ENCODE results near the gene TMED7. TPM values are rescaled to one million over a fixed set of nuclear protein-coding genes. Genes with fewer than 3 reads are reported as not detected.
"Not testable (repeated sequence)": the region's sequence is repeated elsewhere in the genome, so short reads cannot be mapped to it uniquely, and the experiment has no call there.

The TMED7 gene
- total and polyA plus RNA-seq, 5 donors = 38.9 to 111 (median 77.7) TPM

- Histone ChIP-seq H3K9me3 (ENCODE audit: control insufficient read depth, low read length) (no peaks in the 10 kb centered on the region), H3K4me3 (ENCODE audit: low read length) (no peak overlapping the region), H3K27ac (ENCODE audit: low read length) (no peak overlapping the region), H3K4me1 (ENCODE audit: control insufficient read depth, insufficient read depth, low read length) (no peaks in the 10 kb centered on the region), H3K27me3 (ENCODE audit: control insufficient read depth, insufficient read depth) (no peaks in the 10 kb centered on the region)
- DNase-seq (no peak), ATAC-seq (no peak)
- WGBS = 67% methylated on average over 1 of the region's 1 CpG
- intact Hi-C loops (cut with DNase I) = no loop called here
Observed at GRCh38 chr5:115655994-115656393, 30.2 kb upstream of the TMED7 start.

GRCh38 chr5:115649541-115649940 lies 23.7 kb upstream of the TMED7 start:
- no peaks in the 10 kb centered on the region for H3K9me3 ChIP-seq (ENCODE audit: control insufficient read depth, low read length)
- H3K4me1 ChIP-seq (ENCODE audit: control insufficient read depth, insufficient read depth, low read length) = no peaks in the 10 kb centered on the region
- no peaks in the 10 kb centered on the region for H3K27me3 ChIP-seq (ENCODE audit: control insufficient read depth, insufficient read depth)
- ATAC-seq (no peak), DNase-seq (no peak)
- 95% methylated on average over 1 of the region's 1 CpG for WGBS
- no peak overlapping the region for H3K4me3 ChIP-seq (ENCODE audit: low read length)
- intact Hi-C loops (cut with DNase I) = no loop called here
- H3K27ac ChIP-seq (ENCODE audit: low read length) = no peak overlapping the region

- Histone ChIP-seq H3K4me3 (ENCODE audit: low read length) (no peak overlapping the region), H3K9me3 (ENCODE audit: control insufficient read depth, low read length) (no peaks in the 10 kb centered on the region), H3K27ac (ENCODE audit: low read length) (no peak overlapping the region), H3K27me3 (ENCODE audit: control insufficient read depth, insufficient read depth) (no peaks in the 10 kb centered on the region), H3K4me1 (ENCODE audit: control insufficient read depth, insufficient read depth, low read length) (no peaks in the 10 kb centered on the region)
- ATAC-seq (no peak), DNase-seq (no peak)
- WGBS = 86% methylated on average over 3 of the region's 3 CpGs
- intact Hi-C loops (cut with DNase I) = no loop called here
Observed at GRCh38 chr5:115648056-115648455, 22.2 kb upstream of the TMED7 start.

- H3K9me3 ChIP-seq (ENCODE audit: control insufficient read depth, low read length); DNase-seq; intact Hi-C loops (cut with DNase I); H3K4me3 ChIP-seq (ENCODE audit: low read length); H3K4me1 ChIP-seq (ENCODE audit: control insufficient read depth, insufficient read depth, low read length); H3K27ac ChIP-seq (ENCODE audit: low read length); ATAC-seq; H3K27me3 ChIP-seq (ENCODE audit: control insufficient read depth, insufficient read depth): not testable (repeated sequence)
- 85% methylated on average over 5 of the region's 5 CpGs for WGBS
Observed at GRCh38 chr5:115645386-115645785, 19.6 kb upstream of the TMED7 start.

- WGBS = 81% methylated on average over 2 of the region's 2 CpGs
- intact Hi-C loops (cut with DNase I) = no loop called here
- H3K27ac ChIP-seq (ENCODE audit: low read length) = no peak overlapping the region
- no peak for ATAC-seq
- H3K4me1 ChIP-seq (ENCODE audit: control insufficient read depth, insufficient read depth, low read length) = no peaks in the 10 kb centered on the region
- H3K9me3 ChIP-seq (ENCODE audit: control insufficient read depth, low read length) = no peaks in the 10 kb centered on the region
- no peak for DNase-seq
- no peak overlapping the region for H3K4me3 ChIP-seq (ENCODE audit: low read length)
- no peaks in the 10 kb centered on the region for H3K27me3 ChIP-seq (ENCODE audit: control insufficient read depth, insufficient read depth)
Observed at GRCh38 chr5:115644046-115644445, 18.2 kb upstream of the TMED7 start.

- DNase-seq (no peak), ATAC-seq (no peak)
- Histone ChIP-seq H3K27me3 (ENCODE audit: control insufficient read depth, insufficient read depth) (no peaks in the 10 kb centered on the region), H3K27ac (ENCODE audit: low read length) (no peak overlapping the region), H3K4me1 (ENCODE audit: control insufficient read depth, insufficient read depth, low read length) (no peaks in the 10 kb centered on the region), H3K4me3 (ENCODE audit: low read length) (no peak overlapping the region), H3K9me3 (ENCODE audit: control insufficient read depth, low read length) (no peaks in the 10 kb centered on the region)
- 76% methylated on average over 1 of the region's 1 CpG for WGBS
- intact Hi-C loops (cut with DNase I) = no loop called here
Observed at GRCh38 chr5:115641948-115642347, 16.1 kb upstream of the TMED7 start.

GRCh38 chr5:115640274-115640673 lies 14.4 kb upstream of the TMED7 start:
- ATAC-seq (no peak), DNase-seq (no peak)
- H3K4me1 ChIP-seq (ENCODE audit: control insufficient read depth, insufficient read depth, low read length) = no peaks in the 10 kb centered on the region
- WGBS = 74% methylated on average over 2 of the region's 2 CpGs
- H3K4me3 ChIP-seq (ENCODE audit: low read length) = no peak overlapping the region
- no peaks in the 10 kb centered on the region for H3K27me3 ChIP-seq (ENCODE audit: control insufficient read depth, insufficient read depth)
- intact Hi-C loops (cut with DNase I) = no loop called here
- no peak overlapping the region for H3K27ac ChIP-seq (ENCODE audit: low read length)
- H3K9me3 ChIP-seq (ENCODE audit: control insufficient read depth, low read length) = no peaks in the 10 kb centered on the region

- no peak overlapping the region for H3K4me3 ChIP-seq (ENCODE audit: low read length)
- ATAC-seq (no peak), DNase-seq (no peak)
- H3K4me1 ChIP-seq (ENCODE audit: control insufficient read depth, insufficient read depth, low read length) = no peaks in the 10 kb centered on the region
- H3K27ac ChIP-seq (ENCODE audit: low read length) = no peak overlapping the region
- no peaks in the 10 kb centered on the region for H3K27me3 ChIP-seq (ENCODE audit: control insufficient read depth, insufficient read depth)
- H3K9me3 ChIP-seq (ENCODE audit: control insufficient read depth, low read length) = no peaks in the 10 kb centered on the region
- intact Hi-C loops (cut with DNase I) = no loop called here
- WGBS = 80% methylated on average over 1 of the region's 1 CpG
Observed at GRCh38 chr5:115639377-115639776, 13.5 kb upstream of the TMED7 start.

GRCh38 chr5:115637507-115637906 lies 11.7 kb upstream of the TMED7 start:
- Histone ChIP-seq H3K4me3 (ENCODE audit: low read length) (no peak overlapping the region), H3K27ac (ENCODE audit: low read length) (no peak overlapping the region), H3K4me1 (ENCODE audit: control insufficient read depth, insufficient read depth, low read length) (no peaks in the 10 kb centered on the region), H3K9me3 (ENCODE audit: control insufficient read depth, low read length) (no peaks in the 10 kb centered on the region), H3K27me3 (ENCODE audit: control insufficient read depth, insufficient read depth) (no peaks in the 10 kb centered on the region)
- 83% methylated on average over 4 of the region's 4 CpGs for WGBS
- intact Hi-C loops (cut with DNase I) = no loop called here
- ATAC-seq = no peak
- DNase-seq = no peak

GRCh38 chr5:115636008-115636407 lies 10.2 kb upstream of the TMED7 start:
- intact Hi-C loops (cut with DNase I) = no loop called here
- Histone ChIP-seq H3K9me3 (ENCODE audit: control insufficient read depth, low read length) (no peaks in the 10 kb centered on the region), H3K4me3 (ENCODE audit: low read length) (no peak overlapping the region), H3K27me3 (ENCODE audit: control insufficient read depth, insufficient read depth) (no peaks in the 10 kb centered on the region), H3K27ac (ENCODE audit: low read length) (no peak overlapping the region), H3K4me1 (ENCODE audit: control insufficient read depth, insufficient read depth, low read length) (no peaks in the 10 kb centered on the region)
- no peak for DNase-seq
- WGBS = 83% methylated on average over 1 of the region's 1 CpG
- ATAC-seq = no peak

GRCh38 chr5:115634343-115635132 lies 8.7 kb upstream of the TMED7 start:
- Histone ChIP-seq H3K27me3 (ENCODE audit: control insufficient read depth, insufficient read depth) (no peaks in the 10 kb centered on the region), H3K4me1 (ENCODE audit: control insufficient read depth, insufficient read depth, low read length) (no peaks in the 10 kb centered on the region), H3K27ac (ENCODE audit: low read length) (peak overlapping the region; percentile 75), H3K9me3 (ENCODE audit: control insufficient read depth, low read length) (no peaks in the 10 kb centered on the region), H3K4me3 (ENCODE audit: low read length) (peak overlapping the region; percentile 59)
- 10% methylated on average over 8 of the region's 8 CpGs for WGBS
- ATAC-seq (peak; percentile 95 to 96), DNase-seq (peak; percentile 90 to 96 (median 92))
- intact Hi-C loops (cut with DNase I) = loop anchor here in 2 of 4 donors (5.0 kb wide), 3 partner anchors 203 to 433 kb away; partner anchors contain the start of genes AP3S1 (in 1 of the 2) and ATG12 (in 1 of the 2)

All from right cardiac atrium (tissue), 5 donors.